Transverse colon (tissue), 4 donors: ENCODE data around the gene FTCD. TPM values are rescaled to one million over a fixed set of nuclear protein-coding genes. Genes with fewer than 3 reads are reported as not detected.

Experiments used
- DNase-seq: peaks from one replicate; pipeline ENCODE4 v3.0.0-alpha.2; 2019
- H3K27ac ChIP-seq, 4 donors: fragments of 200-600 bp; sonication (generic); 2 replicates each; pipeline ENCODE4 v1.5.1; 2016 to 2018; ENCODE audit warnings: inconsistent platforms in 4 of 4
- H3K27me3 ChIP-seq: fragments of 200-600 bp; sonication (generic); 2 replicates; pipeline ENCODE4 v1.5.1; 2017; ENCODE audit warnings: inconsistent platforms
- H3K36me3 ChIP-seq, 4 donors: fragments of 200-600 bp; sonication (generic); 2 replicates each; pipeline ENCODE4 v1.5.1; 2017 to 2019; ENCODE audit warnings: inconsistent platforms in 4 of 4
- H3K4me1 ChIP-seq, 4 donors: fragments of 200-600 bp; sonication (generic); 2 replicates each; pipeline ENCODE4 v1.5.1; 2017 to 2020; ENCODE audit warnings: inconsistent platforms in 4 of 4
- H3K4me3 ChIP-seq, 4 donors: fragments of 200-600 bp; sonication (generic); 1 replicate in 1 of 4; 2 replicates in 3 of 4; pipeline versions ENCODE4 v1.5.1 to v1.6.1; 2017 to 2019; ENCODE audit warnings: inconsistent platforms in 4 of 4
- H3K9me3 ChIP-seq, 2 donors: fragments of 200-600 bp; sonication (generic); 2 replicates each; pipeline ENCODE4 v1.5.1; 2017 to 2019; ENCODE audit warnings: inconsistent platforms in 2 of 2
- EP300 ChIP-seq: sonication (generic); formaldehyde crosslinking; IDR thresholded peaks from one replicate; pipeline ENCODE4 v1.6.1; 2017; ENCODE audit warnings: antibody characterized with exemption, low read depth
- POLR2A ChIP-seq: fragments of 450-650 bp; IDR thresholded peaks from one replicate; pipeline ENCODE4 v1.6.1; 2016; ENCODE audit warnings: antibody characterized with exemption, mild to moderate bottlenecking, moderate library complexity
- POLR2AphosphoS5 ChIP-seq, 3 donors: sonication (generic); formaldehyde crosslinking; IDR thresholded peaks; one replicate each; pipeline ENCODE4 v1.6.1; 2016; ENCODE audit warnings: antibody characterized with exemption in 3 of 3
- WGBS, 2 donors: methylation state at CpG; one replicate each; pipeline ENCODE4 v1.1.5; 2018; ENCODE audit warnings: low coverage in 1 of 2; 5-methylcytosine and 5-hydroxymethylcytosine counted together
- in situ Hi-C, 4 donors: fragments of 200-750 bp; cut with MboI; loops; one replicate each; pipeline versions ENCODE4 v1.15.0 to v1.15.1; 2017; ENCODE audit warnings: low sequenced_read_pairs in 3 of 4, low pct_ligation_motif_present in 1 of 4, low pct_unique_long_range_greater_than_20kb in 1 of 4
- intact Hi-C: fragments of 100-400 bp; cut with DNase I; formaldehyde crosslinking; loops from one replicate; pipeline ENCODE4 v1.15.1; 2023; ENCODE audit warnings: low total_unique reads
- total RNA-seq, 4 donors: library from RNA; depleted of rRNA; stranded (reverse); fragments of >200 nt; gene quantifications; one replicate each; pipeline ENCODE4 v1.1.0, GENCODE V29; 2016
- TF ChIP-seq, protein P1 (sequence below), 5 experiments: fragments of 200-600 bp in 3 of 5; fragments of 450-650 bp in 2 of 5; sonication (generic) in 3 of 5; IDR thresholded peaks; 1 replicate in 2 of 5; 2 replicates in 3 of 5; pipeline ENCODE4 v1.5.1; 2016 to 2017; ENCODE audit warnings: antibody characterized with exemption in 5 of 5, inconsistent platforms in 3 of 5, mild to moderate bottlenecking in 2 of 5, moderate library complexity in 1 of 5

The FTCD gene
- total RNA-seq, 4 donors from 2014 or later = not detected

DNA sequence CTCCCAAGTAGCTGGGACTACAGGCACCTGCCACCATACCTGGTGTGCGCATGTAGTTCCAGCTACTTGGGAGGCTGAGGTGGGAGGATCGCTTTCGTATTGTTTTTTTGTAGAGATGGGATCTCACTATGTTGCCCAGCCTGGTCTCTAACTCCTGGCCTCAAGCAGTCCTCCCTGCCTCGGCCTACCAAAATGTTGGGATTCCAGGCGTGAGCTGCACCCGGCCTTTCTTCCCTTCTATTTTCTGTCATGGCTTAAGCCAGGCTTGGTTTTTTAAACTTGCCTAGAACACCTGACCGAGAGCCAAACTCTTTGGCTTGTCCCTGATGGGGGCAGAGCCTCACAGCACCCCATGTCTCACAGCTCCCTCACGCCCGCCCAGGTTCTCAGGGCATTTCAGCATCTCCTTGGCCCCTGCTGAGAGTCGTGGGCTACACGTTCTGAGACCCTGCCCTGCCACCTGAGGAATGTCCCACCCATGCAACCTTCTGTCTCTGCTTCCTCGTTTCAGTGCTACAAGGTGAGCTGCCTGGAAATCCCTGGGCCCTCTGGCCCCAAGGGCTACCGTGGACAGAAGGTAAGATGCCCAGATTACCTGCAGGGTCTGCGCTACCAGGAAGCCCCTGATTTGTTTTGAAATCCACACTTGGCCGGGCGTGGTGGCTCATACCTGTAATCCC lies 41.7 kb downstream of the FTCD start:
- H3K27me3 ChIP-seq = no peaks in the 10 kb centered on the region
- no peaks in the 10 kb centered on the region for H3K9me3 ChIP-seq
- no peak overlapping the region for H3K27ac ChIP-seq
- WGBS, 2 donors = 84 to 100% methylated on average over 1 to 16 of the region's 16 CpGs
- H3K36me3 ChIP-seq = peaks cover 0 to 40% (median 6%) of the 10 kb centered on the region in 4 donors
- intact Hi-C loops = loop anchor here (5.0 kb wide), 1 partner anchor 141 kb away; no protein-coding TSS in a partner anchor
- H3K4me3 ChIP-seq = no peak overlapping the region
- in situ Hi-C loops = loop anchor here in 1 of 4 donors (25.0 kb wide), 1 partner anchor 151 kb away; no protein-coding TSS in a partner anchor
- DNase-seq = no peak
- TF ChIP-seq POLR2AphosphoS5 (IDR thresholded peaks at IDR 0.05) (no peak), EP300 (no peak), POLR2A (no peak)
- TF ChIP-seq, protein P1, sequence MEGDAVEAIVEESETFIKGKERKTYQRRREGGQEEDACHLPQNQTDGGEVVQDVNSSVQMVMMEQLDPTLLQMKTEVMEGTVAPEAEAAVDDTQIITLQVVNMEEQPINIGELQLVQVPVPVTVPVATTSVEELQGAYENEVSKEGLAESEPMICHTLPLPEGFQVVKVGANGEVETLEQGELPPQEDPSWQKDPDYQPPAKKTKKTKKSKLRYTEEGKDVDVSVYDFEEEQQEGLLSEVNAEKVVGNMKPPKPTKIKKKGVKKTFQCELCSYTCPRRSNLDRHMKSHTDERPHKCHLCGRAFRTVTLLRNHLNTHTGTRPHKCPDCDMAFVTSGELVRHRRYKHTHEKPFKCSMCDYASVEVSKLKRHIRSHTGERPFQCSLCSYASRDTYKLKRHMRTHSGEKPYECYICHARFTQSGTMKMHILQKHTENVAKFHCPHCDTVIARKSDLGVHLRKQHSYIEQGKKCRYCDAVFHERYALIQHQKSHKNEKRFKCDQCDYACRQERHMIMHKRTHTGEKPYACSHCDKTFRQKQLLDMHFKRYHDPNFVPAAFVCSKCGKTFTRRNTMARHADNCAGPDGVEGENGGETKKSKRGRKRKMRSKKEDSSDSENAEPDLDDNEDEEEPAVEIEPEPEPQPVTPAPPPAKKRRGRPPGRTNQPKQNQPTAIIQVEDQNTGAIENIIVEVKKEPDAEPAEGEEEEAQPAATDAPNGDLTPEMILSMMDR (IDR thresholded peaks at IDR 0.05) = no peak
- H3K4me1 ChIP-seq = peaks cover 13 to 25% (median 15%) of the 10 kb centered on the region in 4 donors

DNA sequence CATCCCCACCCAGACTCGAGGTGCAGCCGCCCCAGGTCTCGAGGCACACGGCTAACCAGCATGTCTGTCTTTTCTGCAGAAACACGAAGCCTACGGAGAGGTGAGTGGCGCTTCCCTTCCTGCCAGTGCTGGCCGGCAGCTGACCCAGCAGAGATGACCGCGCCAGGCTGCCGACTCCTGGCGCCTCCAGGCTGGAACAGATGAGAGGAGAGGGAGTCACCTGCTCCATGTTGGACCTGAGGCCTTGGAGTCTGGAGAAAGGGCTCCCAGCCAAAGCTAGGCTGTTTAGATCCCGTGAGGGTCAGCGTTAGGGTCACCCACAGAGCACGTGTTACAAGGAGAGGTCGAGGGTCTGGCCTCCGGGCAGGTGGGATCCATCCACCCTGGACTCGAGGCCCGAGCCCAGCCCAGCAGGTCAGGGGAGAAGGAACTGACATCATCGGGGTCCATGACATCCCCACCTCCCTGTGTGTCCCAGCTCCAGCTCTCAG lies 42.6 kb downstream of the FTCD start:
- intact Hi-C loops (loop anchor here (5.0 kb wide), 1 partner anchor 140 kb away; no protein-coding TSS in a partner anchor), in situ Hi-C loops (loop anchor here in 1 of 4 donors (25.0 kb wide), 1 partner anchor 150 kb away; no protein-coding TSS in a partner anchor)
- H3K27me3 ChIP-seq = no peaks in the 10 kb centered on the region
- H3K4me1 ChIP-seq = peaks cover 13 to 27% (median 18%) of the 10 kb centered on the region in 4 donors
- H3K9me3 ChIP-seq = peaks cover 0 to 4% of the 10 kb centered on the region in 2 donors
- H3K4me3 ChIP-seq = no peak overlapping the region
- TF ChIP-seq, protein P1 (IDR thresholded peaks at IDR 0.05) = no peak
- H3K36me3 ChIP-seq = peaks cover 0 to 38% (median 6%) of the 10 kb centered on the region in 4 donors
- peak; percentile 6 for DNase-seq
- 93% methylated on average over 20 of the region's 20 CpGs; no CpG with 5 or more reads in 1 of the 2 donors for WGBS, 2 donors
- no peak overlapping the region for H3K27ac ChIP-seq

DNA sequence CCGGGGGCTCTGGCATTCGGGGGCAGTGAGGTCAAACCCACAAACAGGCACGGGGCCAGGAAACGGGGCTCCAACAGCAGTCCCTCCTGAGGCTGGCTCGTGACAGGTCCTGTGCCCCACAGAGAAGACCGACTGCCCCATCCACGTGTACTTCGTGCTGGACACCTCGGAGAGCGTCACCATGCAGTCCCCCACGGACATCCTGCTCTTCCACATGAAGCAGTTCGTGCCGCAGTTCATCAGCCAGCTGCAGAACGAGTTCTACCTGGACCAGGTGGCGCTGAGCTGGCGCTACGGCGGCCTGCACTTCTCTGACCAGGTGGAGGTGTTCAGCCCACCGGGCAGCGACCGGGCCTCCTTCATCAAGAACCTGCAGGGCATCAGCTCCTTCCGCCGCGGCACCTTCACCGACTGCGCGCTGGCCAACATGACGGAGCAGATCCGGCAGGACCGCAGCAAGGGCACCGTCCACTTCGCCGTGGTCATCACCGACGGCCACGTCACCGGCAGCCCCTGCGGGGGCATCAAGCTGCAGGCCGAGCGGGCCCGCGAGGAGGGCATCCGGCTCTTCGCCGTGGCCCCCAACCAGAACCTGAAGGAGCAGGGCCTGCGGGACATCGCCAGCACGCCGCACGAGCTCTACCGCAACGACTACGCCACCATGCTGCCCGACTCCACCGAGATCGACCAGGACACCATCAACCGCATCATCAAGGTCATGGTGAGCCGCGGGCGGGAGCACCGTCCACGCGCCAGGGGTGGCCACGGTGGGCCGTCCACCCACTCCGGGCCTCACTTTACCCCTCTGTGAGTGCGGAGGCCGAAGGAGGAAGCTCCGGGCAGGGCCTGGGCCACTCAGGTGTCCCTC lies 43.3 kb downstream of the FTCD start:
- peak; percentile 7 for DNase-seq
- no peak overlapping the region for H3K4me3 ChIP-seq
- H3K36me3 ChIP-seq = peaks cover 0 to 35% (median 6%) of the 10 kb centered on the region in 4 donors
- H3K27ac ChIP-seq = no peak overlapping the region
- in situ Hi-C loops = loop anchor here in 1 of 4 donors (25.0 kb wide), 1 partner anchor 150 kb away; no protein-coding TSS in a partner anchor
- intact Hi-C loops = loop anchor here (5.0 kb wide), 1 partner anchor 140 kb away; no protein-coding TSS in a partner anchor
- TF ChIP-seq EP300 (no peak), POLR2A (no peak), POLR2AphosphoS5 (IDR thresholded peaks at IDR 0.05) (no peak)
- H3K9me3 ChIP-seq = peaks cover 0 to 7% of the 10 kb centered on the region in 2 donors
- 92% methylated on average over 64 of the region's 69 CpGs; no CpG with 5 or more reads in 1 of the 2 donors for WGBS, 2 donors
- H3K27me3 ChIP-seq = no peaks in the 10 kb centered on the region
- H3K4me1 ChIP-seq = peaks cover 13 to 27% (median 18%) of the 10 kb centered on the region in 4 donors

DNA sequence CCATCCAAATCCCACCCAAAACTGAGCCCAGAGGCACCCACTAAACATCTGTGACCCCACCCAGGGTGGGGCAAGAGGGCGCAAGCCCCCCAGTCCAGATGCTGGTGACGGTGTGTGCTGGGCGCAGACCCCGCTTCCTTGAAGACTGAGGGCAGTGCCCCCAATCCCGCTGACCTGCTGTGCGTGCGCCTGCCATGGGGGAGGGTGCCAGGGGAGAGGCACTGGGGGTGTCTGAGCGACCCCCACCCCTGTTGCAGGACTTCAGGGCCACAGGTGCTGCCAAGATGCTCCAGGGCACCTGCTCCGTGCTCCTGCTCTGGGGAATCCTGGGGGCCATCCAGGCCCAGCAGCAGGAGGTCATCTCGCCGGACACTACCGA lies 44.2 kb downstream of the FTCD start:
- WGBS, 2 donors = 84% methylated on average over 12 of the region's 12 CpGs; no CpG with 5 or more reads in 1 of the 2 donors
- Histone ChIP-seq H3K27ac (peak overlapping the region in 2 of 4 donors; percentile 69), H3K4me1 (peaks cover 13 to 27% (median 18%) of the 10 kb centered on the region in 4 donors), H3K9me3 (peaks cover 0 to 7% of the 10 kb centered on the region in 2 donors), H3K36me3 (peaks cover 0 to 26% (median 4%) of the 10 kb centered on the region in 4 donors), H3K4me3 (no peak overlapping the region), H3K27me3 (no peaks in the 10 kb centered on the region)
- in situ Hi-C loops (loop anchor here in 1 of 4 donors (25.0 kb wide), 1 partner anchor 149 kb away; no protein-coding TSS in a partner anchor), intact Hi-C loops (loop anchor here (5.0 kb wide), 1 partner anchor 139 kb away; no protein-coding TSS in a partner anchor)
- DNase-seq = no peak
- no peak for TF ChIP-seq POLR2A
- TF ChIP-seq EP300 = no peak
- TF ChIP-seq, protein P1 (IDR thresholded peaks at IDR 0.05) = no peak
- no peak for TF ChIP-seq POLR2AphosphoS5 (IDR thresholded peaks at IDR 0.05)
